Neuron (in vitro differentiated cells): Measurements from ENCODE around the gene MECP2.
"Not testable (repeated sequence)": the region's sequence is repeated elsewhere in the genome, so short reads cannot be mapped to it uniquely, and the experiment has no call there.

Experiments
- H2AFZ ChIP-seq: one replicate; pipeline ENCODE4 v1.6.1; 2013; ENCODE audit warnings: low read depth, mild to moderate bottlenecking, inconsistent platforms, low read length, moderate library complexity
- H3K27me3 ChIP-seq: one replicate; pipeline ENCODE4 v1.6.1; 2013; ENCODE audit warnings: low read length; ENCODE audit not compliant: insufficient read depth
- H3K36me3 ChIP-seq: one replicate; pipeline ENCODE4 v1.6.1; 2013; ENCODE audit warnings: low read length; ENCODE audit not compliant: insufficient read depth
- H3K4me1 ChIP-seq: one replicate; pipeline ENCODE4 v1.6.1; 2013; ENCODE audit warnings: low read length; ENCODE audit not compliant: insufficient read depth
- H3K4me3 ChIP-seq: 2 replicates; pipeline ENCODE4 v1.5.1; 2013; ENCODE audit warnings: mild to moderate bottlenecking, low read length, moderate library complexity
- H3K9me3 ChIP-seq: one replicate; pipeline ENCODE4 v1.6.1; 2013; ENCODE audit warnings: low read length

The MECP2 gene

DNA sequence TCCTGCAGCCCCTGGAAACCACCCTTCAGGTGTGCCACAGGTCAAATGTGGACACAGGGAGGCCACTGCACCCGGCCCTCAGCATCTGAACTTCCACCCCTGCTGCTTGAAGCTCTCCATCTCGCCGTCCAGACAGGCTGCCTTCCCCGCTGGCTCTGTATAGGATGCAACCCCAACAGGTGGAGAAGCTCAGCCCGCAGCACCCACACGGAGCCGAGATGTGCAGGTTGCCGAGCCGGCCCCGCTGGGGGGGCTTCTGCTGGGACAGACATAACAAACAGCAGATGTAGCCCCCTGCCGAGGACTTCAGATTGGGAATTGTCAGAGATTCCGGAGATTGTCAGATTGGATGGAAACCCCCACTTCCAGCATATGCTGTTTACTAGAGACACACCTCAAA is 104.4 kb downstream of the MECP2 start:
- peaks cover 4% of the 10 kb centered on the region for H3K9me3 ChIP-seq
- H2AFZ ChIP-seq = no peak overlapping the region
- H3K27me3 ChIP-seq = peaks cover 16% of the 10 kb centered on the region
- no peaks in the 10 kb centered on the region for H3K36me3 ChIP-seq
- no peak overlapping the region for H3K4me3 ChIP-seq
- H3K4me1 ChIP-seq = no peaks in the 10 kb centered on the region

DNA sequence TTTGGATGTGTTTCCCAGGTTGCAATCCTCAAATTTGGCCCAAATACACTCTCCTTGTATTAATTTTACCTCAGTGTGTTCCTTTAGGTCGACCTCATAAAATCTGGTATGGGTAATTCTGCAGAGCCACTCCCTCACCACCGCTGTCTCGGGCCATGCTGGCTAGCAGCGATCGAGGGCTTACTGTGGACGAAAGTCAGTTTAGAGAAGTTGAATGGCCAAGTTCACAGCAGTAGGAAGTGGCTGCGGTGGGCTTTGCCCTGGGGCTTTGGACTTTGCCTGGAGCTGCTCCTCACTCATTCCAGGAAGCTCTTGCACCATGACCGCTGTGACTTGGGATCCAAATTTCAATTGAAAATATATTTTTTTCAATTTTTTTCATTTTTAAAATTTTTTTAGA is 105.3 kb downstream of the MECP2 start:
- Histone ChIP-seq H3K36me3 (no peaks in the 10 kb centered on the region), H3K4me1 (no peaks in the 10 kb centered on the region), H3K9me3 (peaks cover 4% of the 10 kb centered on the region), H2AFZ (no peak overlapping the region), H3K4me3 (no peak overlapping the region), H3K27me3 (peaks cover 9% of the 10 kb centered on the region)

DNA sequence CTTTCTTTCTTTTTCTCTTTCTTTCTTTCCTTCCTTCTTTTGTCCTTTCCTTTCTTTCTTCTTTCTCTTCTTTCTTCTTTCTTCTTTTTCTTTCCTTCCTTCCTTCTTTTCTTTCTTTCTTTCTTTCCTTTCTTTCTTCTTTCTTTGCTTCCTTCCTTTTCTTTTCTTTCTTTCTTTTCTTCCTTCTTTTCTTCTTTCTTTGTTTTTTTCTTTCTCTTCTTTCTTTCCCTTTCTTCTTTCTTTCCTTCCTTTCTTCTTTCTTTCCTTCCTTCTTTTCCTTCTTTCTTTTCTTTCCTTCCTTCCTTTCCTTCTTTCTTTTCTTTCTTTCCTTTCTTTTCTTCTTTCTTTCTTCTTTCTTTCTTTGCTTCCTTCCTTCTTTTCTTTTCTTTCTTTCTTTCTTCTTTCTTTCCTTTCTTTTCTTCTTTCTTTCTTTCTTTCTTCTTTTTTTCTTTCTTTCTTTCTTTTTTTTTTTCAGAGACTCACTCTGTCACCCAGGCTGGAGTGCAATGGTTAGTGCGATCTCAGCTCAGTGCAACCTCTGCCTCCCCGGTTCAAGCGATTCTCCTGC is 106.4 kb downstream of the MECP2 start:
- peaks cover 4% of the 10 kb centered on the region for H3K27me3 ChIP-seq
- H3K9me3 ChIP-seq = peaks cover 4% of the 10 kb centered on the region
- no peak overlapping the region for H2AFZ ChIP-seq
- H3K36me3 ChIP-seq = no peaks in the 10 kb centered on the region
- H3K4me1 ChIP-seq = no peaks in the 10 kb centered on the region
- no peak overlapping the region for H3K4me3 ChIP-seq

DNA sequence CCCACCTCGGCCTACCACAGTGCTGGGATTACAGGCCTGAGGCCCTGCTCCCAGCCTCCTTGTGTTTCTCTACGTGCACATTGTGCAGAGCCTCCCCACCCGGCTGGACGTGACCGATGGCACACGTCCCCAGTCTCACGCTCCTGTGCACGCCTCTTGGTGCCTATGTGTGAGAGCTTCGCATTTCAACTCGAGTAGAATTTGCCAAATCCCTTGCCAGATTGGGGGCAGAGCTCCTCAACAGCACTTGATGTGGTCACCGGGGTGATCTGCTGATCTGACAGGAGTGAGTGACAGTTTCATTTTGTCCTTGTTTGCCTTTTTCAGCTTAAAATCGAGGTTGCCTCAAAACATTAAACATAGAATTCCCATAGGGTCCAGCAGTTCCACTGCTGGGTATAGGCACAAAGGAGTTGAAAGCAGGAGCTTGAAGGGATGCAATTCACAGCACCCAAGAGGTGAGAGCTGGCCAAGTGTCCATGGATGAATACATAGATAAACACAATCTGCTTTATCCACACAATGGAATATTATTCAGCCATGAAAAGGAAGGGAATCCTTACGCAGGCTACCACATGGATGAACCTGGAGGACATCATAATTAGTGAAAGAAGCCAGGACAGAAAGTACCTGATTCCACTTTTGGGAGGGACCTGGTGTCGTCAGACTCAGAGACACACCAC is 107.4 kb downstream of the MECP2 start:
- Histone ChIP-seq H2AFZ (no peak overlapping the region), H3K4me1 (no peaks in the 10 kb centered on the region), H3K27me3 (peaks cover 4% of the 10 kb centered on the region), H3K4me3 (no peak overlapping the region), H3K36me3 (no peaks in the 10 kb centered on the region), H3K9me3 (peaks cover 4% of the 10 kb centered on the region)

DNA sequence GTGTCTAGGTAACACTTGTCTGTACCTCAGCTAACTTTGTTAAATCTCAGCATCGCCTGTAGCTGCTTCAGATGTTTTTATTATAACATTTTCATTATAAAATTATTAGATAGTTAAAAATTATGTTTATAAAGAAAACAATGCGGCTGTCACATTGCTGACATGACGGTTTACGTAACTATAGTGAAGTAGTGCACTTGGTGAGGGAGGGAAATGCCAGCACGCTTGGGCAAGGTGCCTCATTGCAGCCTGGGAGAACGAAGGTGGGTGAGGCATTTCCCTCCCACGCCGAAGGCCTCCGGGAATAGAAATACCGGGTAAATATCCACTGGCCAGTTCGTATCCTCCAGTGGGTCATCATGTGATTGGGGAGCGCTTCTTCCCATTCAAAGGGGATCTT is 109.0 kb downstream of the MECP2 start:
- Histone ChIP-seq H3K4me3 (no peak overlapping the region), H3K36me3 (no peaks in the 10 kb centered on the region), H3K27me3 (peaks cover 6% of the 10 kb centered on the region), H3K4me1 (no peaks in the 10 kb centered on the region), H2AFZ (no peak overlapping the region), H3K9me3 (peaks cover 4% of the 10 kb centered on the region)

DNA sequence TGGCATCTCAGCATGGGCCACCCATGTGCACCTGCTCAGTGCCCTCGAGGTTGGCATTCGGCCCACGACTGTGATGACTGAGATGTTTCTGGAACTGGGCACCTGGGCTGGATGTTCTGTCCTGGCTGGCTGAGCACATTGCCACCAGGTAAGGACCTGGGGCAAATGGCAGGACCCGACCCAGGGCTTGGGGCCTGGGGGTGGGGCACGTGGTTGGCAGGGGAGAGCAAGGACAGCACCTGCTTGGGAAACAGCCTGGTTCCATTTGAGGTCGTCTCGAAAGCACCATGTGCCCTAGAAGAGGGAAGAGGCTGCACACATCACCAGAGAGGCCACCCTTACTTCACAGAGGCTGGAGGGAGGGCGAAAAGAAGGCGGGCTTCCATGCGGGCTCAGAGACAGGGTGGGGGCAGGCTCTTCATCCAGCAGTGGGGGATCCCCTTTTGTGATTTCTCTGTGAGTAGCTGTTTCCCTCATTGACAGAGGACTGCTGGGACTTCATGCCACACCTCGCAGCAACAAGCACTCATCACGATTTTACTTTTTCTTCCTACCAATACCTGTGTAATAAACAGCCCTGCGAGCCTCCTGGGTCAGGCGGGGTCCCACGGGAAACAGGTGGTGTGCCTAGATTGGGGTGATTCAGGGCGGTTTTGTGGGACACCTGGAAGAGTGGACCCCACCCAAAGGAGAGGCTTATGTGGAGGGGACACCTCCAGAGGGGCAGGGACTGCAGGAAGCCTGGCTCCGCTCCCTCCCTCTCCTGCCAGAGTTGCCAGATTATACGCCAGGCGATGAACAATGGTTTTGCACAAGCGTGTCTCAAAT is 113.0 kb downstream of the MECP2 start:
- H2AFZ ChIP-seq = no peak overlapping the region
- H3K4me1 ChIP-seq = no peaks in the 10 kb centered on the region
- H3K4me3 ChIP-seq = no peak overlapping the region
- peaks cover 6% of the 10 kb centered on the region for H3K27me3 ChIP-seq
- no peaks in the 10 kb centered on the region for H3K36me3 ChIP-seq
- no peaks in the 10 kb centered on the region for H3K9me3 ChIP-seq

DNA sequence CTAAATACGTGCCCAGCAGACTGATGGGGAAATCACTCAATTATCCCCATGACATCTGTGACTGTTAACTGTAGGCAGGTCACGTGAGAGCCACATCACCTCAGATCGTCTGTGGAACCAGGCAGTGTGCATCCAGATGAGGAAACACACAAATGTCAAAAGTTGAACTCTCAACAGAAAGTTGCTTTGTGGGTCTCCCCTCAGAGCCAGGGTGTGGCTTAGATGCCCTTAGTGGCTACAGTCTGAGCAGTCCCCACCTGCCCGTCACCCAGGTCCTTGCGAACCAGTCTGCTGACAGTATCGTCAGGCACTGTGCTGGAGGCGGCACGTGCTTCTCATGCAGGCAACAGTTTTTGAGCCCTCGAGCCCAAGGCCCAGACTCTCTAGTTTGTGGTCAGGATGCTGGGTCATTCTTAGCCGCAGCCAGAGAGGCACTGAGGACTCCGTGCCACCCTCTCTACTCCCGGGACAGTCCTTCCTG is 114.2 kb downstream of the MECP2 start:
- Histone ChIP-seq H3K9me3 (no peaks in the 10 kb centered on the region), H3K4me1 (no peaks in the 10 kb centered on the region), H3K4me3 (no peak overlapping the region), H2AFZ (no peak overlapping the region), H3K27me3 (peaks cover 6% of the 10 kb centered on the region), H3K36me3 (no peaks in the 10 kb centered on the region)

DNA sequence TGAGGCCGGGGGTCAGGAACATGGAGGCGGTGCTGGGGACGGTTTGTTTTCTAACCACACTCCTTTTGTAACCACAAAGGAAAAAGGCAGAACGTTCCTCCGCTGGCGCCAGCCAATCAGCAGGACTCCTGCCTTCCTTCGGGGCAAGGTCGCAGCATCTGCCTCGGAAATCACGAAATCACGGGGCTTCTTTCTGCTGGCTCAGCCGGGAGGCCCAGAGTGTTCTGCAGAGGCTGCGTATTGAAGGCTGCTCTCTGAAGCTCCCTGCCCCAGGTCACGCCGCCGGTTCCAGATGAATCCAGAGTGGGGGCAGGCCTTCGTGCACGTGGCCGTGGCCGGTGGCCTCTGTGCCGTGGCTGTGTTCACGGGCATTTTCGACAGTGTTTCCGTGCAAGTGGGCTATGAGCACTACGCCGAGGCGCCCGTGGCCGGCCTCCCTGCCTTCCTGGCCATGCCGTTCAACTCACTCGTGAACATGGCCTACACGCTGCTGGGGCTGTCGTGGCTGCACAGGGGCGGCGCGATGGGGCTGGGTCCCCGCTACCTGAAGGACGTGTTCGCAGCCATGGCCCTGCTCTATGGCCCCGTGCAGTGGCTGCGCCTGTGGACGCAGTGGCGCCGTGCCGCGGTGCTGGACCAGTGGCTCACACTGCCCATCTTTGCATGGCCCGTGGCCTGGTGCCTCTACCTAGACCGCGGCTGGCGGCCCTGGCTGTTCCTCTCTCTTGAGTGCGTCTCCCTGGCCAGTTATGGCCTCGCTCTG is 115.6 kb downstream of the MECP2 start:
- H3K36me3 ChIP-seq = no peaks in the 10 kb centered on the region

DNA sequence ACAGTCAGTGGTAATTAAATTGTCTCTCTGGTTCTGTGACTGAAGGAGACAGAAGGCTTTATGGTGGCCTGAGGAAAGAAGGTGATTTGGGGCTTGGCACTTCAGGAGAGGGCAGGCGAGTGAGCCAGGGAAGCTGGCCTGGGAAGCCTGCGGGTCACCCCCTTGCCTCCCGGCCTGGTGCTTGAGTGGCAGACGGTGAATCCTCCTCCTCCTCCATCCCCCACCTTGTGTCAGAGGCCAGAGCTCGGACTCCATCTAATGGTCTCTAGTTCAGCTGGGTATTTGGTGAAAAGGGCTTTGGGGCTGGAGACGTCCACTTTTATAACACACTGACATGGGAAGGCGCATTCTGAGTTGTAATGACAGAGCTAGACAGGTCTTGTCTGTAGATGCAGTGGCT is 116.3 kb downstream of the MECP2 start:
- Histone ChIP-seq H3K4me1 (no peaks in the 10 kb centered on the region), H3K9me3 (no peaks in the 10 kb centered on the region), H3K27me3 (peaks cover 6% of the 10 kb centered on the region), H2AFZ (no peak overlapping the region), H3K36me3 (no peaks in the 10 kb centered on the region), H3K4me3 (no peak overlapping the region)

More for the DNA sequence above, 115.6 kb downstream of the MECP2 start:
- no peaks in the 10 kb centered on the region for H3K4me1 ChIP-seq
- peaks cover 6% of the 10 kb centered on the region for H3K27me3 ChIP-seq
- no peak overlapping the region for H2AFZ ChIP-seq
- no peak overlapping the region for H3K4me3 ChIP-seq
- H3K9me3 ChIP-seq = no peaks in the 10 kb centered on the region

DNA sequence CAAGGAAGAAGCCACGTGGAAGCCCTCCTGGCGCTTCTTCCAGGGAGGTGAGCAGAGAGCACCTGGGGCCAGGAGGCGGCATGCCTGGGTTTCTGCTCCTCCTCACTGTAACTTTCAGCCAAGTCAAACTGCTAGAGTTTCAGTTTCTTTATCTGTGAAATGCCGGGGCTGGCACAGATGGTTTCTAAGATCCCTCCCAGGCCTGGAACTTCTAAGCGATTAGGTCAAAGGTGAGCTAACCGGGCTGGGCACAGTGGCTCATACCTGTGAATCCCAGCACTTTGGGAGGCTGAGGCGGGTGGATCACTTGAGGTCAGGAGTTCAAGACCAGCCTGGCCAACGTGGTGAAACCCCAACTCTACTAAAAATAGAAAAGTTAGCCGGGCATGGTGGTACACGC is 117.1 kb downstream of the MECP2 start:
- not testable (repeated sequence) for H2AFZ ChIP-seq, H3K36me3 ChIP-seq, H3K4me3 ChIP-seq, H3K4me1 ChIP-seq, H3K9me3 ChIP-seq, H3K27me3 ChIP-seq

DNA sequence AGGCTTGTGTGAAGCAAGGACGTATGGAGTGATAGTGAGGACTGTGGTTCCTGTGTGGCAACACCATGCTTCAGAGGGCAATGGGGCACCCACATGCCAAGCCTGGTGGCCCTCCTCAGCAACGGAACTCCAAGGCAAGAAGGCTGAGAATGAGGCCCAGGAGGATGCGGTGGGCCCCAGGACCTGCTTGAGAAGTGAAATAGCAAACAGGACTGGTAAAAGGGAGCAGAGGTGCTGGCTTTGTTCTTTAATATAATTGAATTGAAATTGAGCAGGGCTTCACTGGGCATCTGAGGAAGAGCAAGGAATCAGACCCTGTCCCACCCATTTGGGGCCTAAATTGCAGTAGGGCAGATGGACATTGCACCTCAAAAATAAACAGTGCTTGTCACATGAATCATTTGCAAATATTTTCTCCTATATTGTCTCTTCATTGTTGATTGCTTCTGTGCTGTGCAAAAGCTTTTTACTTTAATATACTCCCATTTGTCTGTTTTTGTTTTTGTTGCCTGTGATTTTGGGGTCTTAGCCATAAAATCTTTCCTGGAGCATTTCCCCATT is 122.7 kb downstream of the MECP2 start:
- Histone ChIP-seq H3K9me3 (no peaks in the 10 kb centered on the region), H3K27me3 (no peaks in the 10 kb centered on the region), H3K4me1 (peaks cover 19% of the 10 kb centered on the region), H3K36me3 (no peaks in the 10 kb centered on the region), H3K4me3 (no peak overlapping the region), H2AFZ (no peak overlapping the region)

DNA sequence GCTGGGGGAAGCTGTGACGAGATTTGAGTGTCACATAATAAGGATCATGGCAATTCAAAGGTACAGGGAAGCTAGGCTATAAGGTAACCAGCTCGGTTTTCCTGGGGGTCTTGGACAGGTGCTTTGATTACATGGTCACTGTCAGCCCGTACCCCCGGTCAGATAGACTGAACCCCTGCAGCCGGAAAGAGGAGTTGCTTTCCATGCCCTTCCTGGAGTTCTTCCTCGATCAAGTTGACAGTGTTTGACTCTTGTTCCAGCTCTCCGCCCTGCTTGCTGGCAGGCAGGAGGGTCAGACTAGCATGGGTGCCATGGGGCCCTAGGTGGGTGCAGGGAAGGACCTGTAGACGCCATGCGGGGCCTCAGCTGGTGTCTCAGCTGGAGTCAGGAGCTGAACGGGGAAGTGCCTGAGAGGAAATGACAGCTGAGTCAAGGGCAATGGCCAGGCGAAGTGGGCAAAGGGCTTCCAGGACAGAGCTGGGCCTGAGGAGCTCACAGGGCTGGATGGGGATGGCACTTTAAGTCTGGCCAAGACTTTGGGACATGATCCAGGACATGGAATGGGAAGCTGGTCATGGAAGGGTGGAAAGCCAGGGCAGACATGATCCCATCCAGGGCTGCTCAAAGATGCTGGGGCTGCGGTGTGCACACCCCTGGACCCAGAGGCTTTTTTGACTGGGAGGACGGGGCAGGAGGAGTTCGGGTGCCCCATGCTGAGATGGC is 123.4 kb downstream of the MECP2 start:
- Histone ChIP-seq H3K4me3 (no peak overlapping the region), H3K36me3 (no peaks in the 10 kb centered on the region), H2AFZ (no peak overlapping the region), H3K9me3 (no peaks in the 10 kb centered on the region), H3K4me1 (peaks cover 25% of the 10 kb centered on the region), H3K27me3 (no peaks in the 10 kb centered on the region)
